D721Med (cell line): Measurements from ENCODE around the gene TLR7.

ENCODE experiments used
- DNase-seq: peaks from one replicate; pipeline ENCODE4 v3.0.0; 2011; ENCODE audit warnings: low spot score; ENCODE audit not compliant: insufficient read length
- FAIRE-seq: peaks from 2 replicates; lab custom pipeline; 2011; peaks lifted over from hg19 to GRCh38; lab: Jason Lieb, UNC
- TF ChIP-seq, protein P1 (sequence below): IDR thresholded peaks from 2 replicates; pipeline ENCODE4 v1.5.1; 2012; ENCODE audit warnings: mild to moderate bottlenecking, control low read depth; ENCODE audit not compliant: insufficient read depth; ENCODE audit errors: missing control alignments

The TLR7 gene

DNA sequence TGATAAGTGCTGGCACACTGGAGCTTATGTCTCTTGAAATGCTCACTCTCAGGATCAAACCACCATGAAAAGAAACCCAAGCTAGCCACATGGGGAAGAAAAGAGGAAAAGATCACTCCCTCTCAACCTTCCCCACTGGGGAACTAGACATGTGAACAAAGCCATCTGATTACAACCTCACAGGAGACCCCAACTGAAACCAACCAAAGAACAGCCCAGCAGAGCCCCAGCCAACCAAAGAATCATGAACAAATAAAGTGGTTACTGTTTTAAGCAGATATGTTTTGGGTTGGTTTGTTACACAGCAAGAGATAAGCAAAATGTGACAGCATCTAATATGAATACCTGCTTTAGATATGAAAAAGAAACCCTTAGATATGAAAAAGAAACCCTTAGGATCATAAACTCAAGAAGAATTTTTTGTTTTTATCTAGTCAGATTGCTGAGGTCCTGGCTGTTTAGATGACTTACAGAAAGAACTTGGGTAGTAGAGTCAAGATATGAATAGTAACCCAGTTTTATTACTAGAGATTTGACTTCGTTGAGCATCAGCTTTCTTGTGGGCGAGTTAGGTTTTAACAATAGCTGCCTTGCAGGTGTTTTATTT lies 23.7 kb upstream of the TLR7 start:
- FAIRE-seq, result no peak
- TF ChIP-seq, protein P1, sequence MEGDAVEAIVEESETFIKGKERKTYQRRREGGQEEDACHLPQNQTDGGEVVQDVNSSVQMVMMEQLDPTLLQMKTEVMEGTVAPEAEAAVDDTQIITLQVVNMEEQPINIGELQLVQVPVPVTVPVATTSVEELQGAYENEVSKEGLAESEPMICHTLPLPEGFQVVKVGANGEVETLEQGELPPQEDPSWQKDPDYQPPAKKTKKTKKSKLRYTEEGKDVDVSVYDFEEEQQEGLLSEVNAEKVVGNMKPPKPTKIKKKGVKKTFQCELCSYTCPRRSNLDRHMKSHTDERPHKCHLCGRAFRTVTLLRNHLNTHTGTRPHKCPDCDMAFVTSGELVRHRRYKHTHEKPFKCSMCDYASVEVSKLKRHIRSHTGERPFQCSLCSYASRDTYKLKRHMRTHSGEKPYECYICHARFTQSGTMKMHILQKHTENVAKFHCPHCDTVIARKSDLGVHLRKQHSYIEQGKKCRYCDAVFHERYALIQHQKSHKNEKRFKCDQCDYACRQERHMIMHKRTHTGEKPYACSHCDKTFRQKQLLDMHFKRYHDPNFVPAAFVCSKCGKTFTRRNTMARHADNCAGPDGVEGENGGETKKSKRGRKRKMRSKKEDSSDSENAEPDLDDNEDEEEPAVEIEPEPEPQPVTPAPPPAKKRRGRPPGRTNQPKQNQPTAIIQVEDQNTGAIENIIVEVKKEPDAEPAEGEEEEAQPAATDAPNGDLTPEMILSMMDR, result no peak

DNA sequence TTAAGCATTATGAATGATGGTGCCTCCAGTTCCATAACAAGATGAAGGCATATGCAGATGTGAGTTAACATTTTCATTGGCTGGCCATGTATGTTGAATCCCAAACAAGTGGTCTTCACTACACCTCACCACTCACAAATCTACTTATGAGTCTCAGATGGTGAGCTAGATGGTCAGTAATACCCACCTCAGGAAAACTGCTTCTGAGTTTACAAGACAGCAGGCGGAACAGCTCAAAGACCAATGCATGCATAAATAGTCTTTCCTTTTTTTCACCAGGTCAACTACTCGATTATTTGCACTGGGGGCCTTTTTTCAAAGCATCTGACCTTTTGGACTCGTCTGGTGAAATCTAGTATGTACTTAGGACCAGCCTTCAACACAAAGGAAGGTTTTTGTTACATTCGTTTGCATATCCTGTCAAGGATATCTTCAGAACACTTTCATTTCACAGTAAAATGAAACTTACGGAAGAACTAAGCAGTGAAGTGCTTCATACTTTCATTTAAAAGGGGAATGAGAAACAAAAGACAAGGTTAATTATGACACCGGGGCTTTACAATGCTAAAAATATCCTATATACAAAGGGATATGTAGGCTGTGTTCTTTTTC lies 23.1 kb upstream of the TLR7 start:
- FAIRE-seq (no peak), DNase-seq (no peak)
- TF ChIP-seq, protein P1, result no peak

More for the DNA sequence above, 23.7 kb upstream of the TLR7 start:
- DNase-seq, result no peak

DNA sequence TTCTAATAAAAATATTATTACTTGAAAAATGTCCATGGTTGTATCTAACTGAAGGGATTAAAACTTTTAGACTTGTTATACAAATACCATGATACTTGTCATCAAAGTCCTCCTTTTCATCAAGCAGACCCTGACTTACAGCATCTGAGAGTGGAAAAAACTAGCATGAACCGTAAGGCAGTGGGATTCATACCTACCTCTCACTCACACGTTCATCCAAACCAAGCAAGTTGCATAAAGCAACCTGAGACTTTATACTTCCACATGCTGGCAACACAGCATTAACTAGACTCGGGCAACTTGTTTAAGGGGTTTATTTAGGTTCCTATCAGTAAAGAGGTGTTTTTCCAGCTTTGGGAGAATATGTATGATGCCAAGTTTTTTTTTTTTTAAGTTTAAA lies 22.6 kb upstream of the TLR7 start:
- TF ChIP-seq, protein P1, result no peak
- DNase-seq (no peak), FAIRE-seq (no peak)

DNA sequence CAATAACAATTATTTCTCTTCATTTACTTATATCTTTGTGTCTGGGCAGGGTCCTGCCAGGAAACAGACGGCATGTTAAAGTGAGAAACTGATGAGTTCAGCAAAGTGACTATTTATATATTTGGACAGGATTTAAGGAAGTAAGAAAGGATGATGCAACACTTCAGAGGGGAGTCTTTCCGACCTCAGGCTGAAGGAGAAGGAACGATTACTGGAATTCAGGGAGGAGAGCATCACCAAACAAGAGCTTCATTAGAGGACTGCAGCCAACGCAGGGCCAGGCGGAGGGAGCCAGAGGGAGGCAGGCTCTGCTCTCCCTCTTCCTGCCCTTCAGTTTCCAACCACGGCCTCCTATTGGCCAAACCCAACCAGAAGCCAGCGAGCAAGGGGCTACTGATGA lies 1.5 kb upstream of the TLR7 start:
- no peak for DNase-seq
- TF ChIP-seq, protein P1, result no peak
- no peak for FAIRE-seq

DNA sequence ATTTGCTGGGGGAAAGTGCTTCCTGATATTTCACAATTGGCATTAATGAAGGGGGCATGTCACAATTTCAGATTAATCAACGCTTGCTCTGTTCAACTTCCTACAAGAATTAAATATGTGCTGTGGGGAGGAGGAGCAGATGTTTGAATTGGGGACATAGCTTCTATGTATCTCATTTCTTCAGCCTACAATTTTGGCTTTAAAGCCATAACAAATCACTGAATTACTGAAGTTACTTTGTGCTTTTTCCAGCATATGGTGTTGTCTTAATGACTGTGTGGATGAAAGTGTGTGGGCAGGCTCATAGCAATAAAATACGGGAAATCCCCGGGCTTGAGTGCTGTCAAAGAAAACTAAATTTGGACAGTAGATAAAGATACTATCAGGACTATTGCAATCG lies 813 bp downstream of the TLR7 start:
- no peak for FAIRE-seq

DNA sequence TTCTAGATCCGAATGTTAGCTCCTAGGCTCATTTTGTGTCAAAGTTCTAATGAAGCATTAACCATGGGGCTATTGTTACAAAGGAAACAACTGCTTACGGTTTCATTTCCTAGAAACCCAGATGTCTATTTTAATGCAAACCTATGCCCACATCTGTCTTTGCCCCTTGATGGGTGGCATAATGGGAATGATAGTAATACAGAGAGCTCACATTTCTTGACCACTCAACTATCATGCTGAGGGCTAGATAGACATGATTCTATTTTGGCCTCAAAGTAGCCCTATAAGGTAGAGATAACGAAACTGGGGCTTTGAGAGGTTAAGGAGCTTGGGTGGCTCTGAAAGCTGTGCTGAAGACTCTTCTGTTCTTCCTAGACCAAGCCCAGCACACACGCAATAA lies 1.9 kb downstream of the TLR7 start:
- TF ChIP-seq, protein P1, result no peak
- FAIRE-seq (no peak), DNase-seq (no peak)

More for the DNA sequence above, 813 bp downstream of the TLR7 start:
- no peak for DNase-seq
- TF ChIP-seq, protein P1, result no peak

DNA sequence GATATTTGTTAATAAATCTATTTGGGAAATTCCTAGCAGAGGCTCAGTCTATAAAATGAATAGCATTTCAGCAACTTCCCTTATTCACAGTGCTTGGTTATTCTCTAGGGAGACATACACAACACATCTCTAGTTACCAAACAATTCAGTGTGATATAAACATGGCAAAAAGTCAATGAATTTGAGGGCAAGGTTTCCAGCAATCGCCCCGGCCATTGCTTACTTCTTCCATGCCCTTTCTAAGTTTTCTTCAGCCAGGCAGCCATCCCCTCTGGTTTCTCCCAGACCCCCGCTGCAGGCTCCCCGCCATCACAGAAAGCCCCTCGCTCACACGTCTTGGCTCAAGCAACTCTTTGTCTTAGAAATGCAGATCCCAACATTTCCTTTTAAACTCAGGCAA lies 4.4 kb downstream of the TLR7 start:
- TF ChIP-seq, protein P1, result no peak
- DNase-seq (no peak), FAIRE-seq (no peak)
